B cell (primary cell): ENCODE data around the gene CAP2. TPM values are rescaled to one million over a fixed set of nuclear protein-coding genes. Genes with fewer than 3 reads are reported as not detected.
A peak's percentile ranks its signal among the peaks of the same experiment; 100 is the strongest.

Experiments
- ATAC-seq: fragments of 200-7000 bp; cut with Tn5 transposase; one replicate; pipeline ENCODE4 v1.10.0; 2021; ENCODE audit warnings: low read depth, mild to moderate bottlenecking, moderate number of reproducible peaks, moderate library complexity
- CTCF ChIA-PET: fragments of 350-600 bp; sonication (Branson Sonifier 250); formaldehyde crosslinking; loops from one replicate; lab custom pipeline; 2021; ENCODE audit warnings: antibody characterized with exemption, inconsistent platforms; lab: Charles Lee
- POLR2A ChIA-PET: fragments of 350-600 bp; sonication (Branson Sonifier 250); formaldehyde crosslinking; loops from one replicate; lab custom pipeline; 2021; ENCODE audit warnings: antibody characterized with exemption; lab: Charles Lee
- DNase-seq: peaks from one replicate; pipeline ENCODE4 v3.0.0; 2013
- H2AFZ ChIP-seq: 2 replicates; pipeline ENCODE4 v1.6.1; 2012; ENCODE audit warnings: mild to moderate bottlenecking, low read depth, low read length; ENCODE audit not compliant: insufficient read depth, poor library complexity, severe bottlenecking
- H3K27ac ChIP-seq, 2 donors: 1 replicate in 1 of 2; 2 replicates in 1 of 2; pipeline ENCODE4 v1.5.1; 2012 to 2013; ENCODE audit warnings: low read length in 2 of 2, mild to moderate bottlenecking in 2 of 2, moderate library complexity in 1 of 2
- H3K27me3 ChIP-seq, 4 experiments: fragments of 200-600 bp in 1 of 4; sonication (generic) in 1 of 4; replicated peaks in 1 of 4; 1 replicate in 2 of 4; 2 replicates in 2 of 4; pipeline versions ENCODE4 v1.6.1 to v1.7.0; 2013 to 2016; ENCODE audit warnings: low read length in 3 of 4, mild to moderate bottlenecking in 2 of 4, mixed read lengths in 1 of 4, moderate library complexity in 1 of 4; ENCODE audit not compliant: insufficient read depth in 4 of 4, control insufficient read depth in 3 of 4; ENCODE audit errors: control extremely low read depth in 1 of 4
- H3K36me3 ChIP-seq, 2 experiments: replicated peaks in 1 of 2; 1 replicate in 1 of 2; 2 replicates in 1 of 2; pipeline versions ENCODE4 v1.6.1 to v1.7.1; 2013; ENCODE audit warnings: low read length in 1 of 2; ENCODE audit not compliant: insufficient read depth in 2 of 2, control insufficient read depth in 1 of 2; ENCODE audit errors: control extremely low read depth in 1 of 2, extremely low read depth in 1 of 2
- H3K4me1 ChIP-seq, 2 donors: fragments of 200-600 bp in 1 of 2; sonication (generic) in 1 of 2; 1 replicate in 1 of 2; 2 replicates in 1 of 2; pipeline versions ENCODE4 v1.5.1 to v1.6.1; 2013 to 2017; ENCODE audit warnings: low read length in 2 of 2; ENCODE audit not compliant: control insufficient read depth in 2 of 2, insufficient read depth in 2 of 2
- H3K4me2 ChIP-seq: replicated peaks from 2 replicates; pipeline ENCODE3; 2012; ENCODE audit warnings: mild to moderate bottlenecking, low read depth, low read length; ENCODE audit not compliant: poor library complexity, severe bottlenecking
- H3K4me3 ChIP-seq, 5 experiments: fragments of 200-600 bp in 1 of 5; sonication (generic) in 1 of 5; 1 replicate in 3 of 5; 2 replicates in 2 of 5; pipeline versions ENCODE4 v1.5.1 to v1.7.0; 2011 to 2016; ENCODE audit warnings: low read length in 4 of 5, mild to moderate bottlenecking in 4 of 5, low read depth in 2 of 5, control low read depth in 1 of 5, moderate library complexity in 1 of 5; ENCODE audit not compliant: insufficient read depth in 1 of 5; ENCODE audit errors: control extremely low read depth in 1 of 5, extremely low read depth in 1 of 5
- H3K79me2 ChIP-seq: fragments of 200-600 bp; sonication (generic); one replicate; pipeline ENCODE4 v1.6.0; 2016; ENCODE audit warnings: low read length; ENCODE audit not compliant: control insufficient read depth, insufficient read depth
- H3K9ac ChIP-seq: fragments of 200-600 bp; sonication (generic); 2 replicates; pipeline ENCODE4 v1.6.1; 2017; ENCODE audit warnings: mild to moderate bottlenecking, low read length, moderate library complexity
- H3K9me3 ChIP-seq, 3 donors: one replicate each; pipeline versions ENCODE4 v1.6.1 to v1.7.1; 2013; ENCODE audit warnings: low read length in 2 of 3; ENCODE audit not compliant: control insufficient read depth in 2 of 3, insufficient read depth in 1 of 3; ENCODE audit errors: control extremely low read depth in 1 of 3
- H4K20me1 ChIP-seq: 2 replicates; pipeline ENCODE4 v1.6.0; 2012; ENCODE audit warnings: mild to moderate bottlenecking, low read length; ENCODE audit not compliant: insufficient read depth, control insufficient read depth, poor library complexity, severe bottlenecking
- H3K27ac Mint-ChIP-seq: one replicate; pipeline ENCODE4 v1.8.0; 2021; ENCODE audit warnings: mixed read lengths
- H3K27me3 Mint-ChIP-seq: one replicate; pipeline ENCODE4 v1.8.0; 2021; ENCODE audit warnings: mixed read lengths
- H3K4me1 Mint-ChIP-seq: one replicate; pipeline ENCODE4 v1.8.0; 2021; ENCODE audit warnings: mixed read lengths
- H3K4me3 Mint-ChIP-seq: one replicate; pipeline ENCODE4 v1.8.0; 2021; ENCODE audit warnings: mixed read lengths
- H3K9me3 Mint-ChIP-seq: one replicate; pipeline ENCODE4 v1.8.0; 2022; ENCODE audit warnings: mixed read lengths; ENCODE audit not compliant: insufficient read depth
- EZH2 ChIP-seq: IDR thresholded peaks from 2 replicates; pipeline ENCODE4 v1.6.1; 2012; ENCODE audit warnings: borderline replicate concordance, low read depth, mild to moderate bottlenecking, moderate library complexity, low read length; ENCODE audit not compliant: insufficient read depth, poor library complexity, severe bottlenecking
- WGBS: methylation state at CpG from one replicate; pipeline ENCODE4 v1.1.5; 2013; ENCODE audit warnings: missing lambda C conversion rate; ENCODE audit not compliant: insufficient coverage; 5-methylcytosine and 5-hydroxymethylcytosine counted together
- intact Hi-C: fragments of 100-400 bp; cut with micrococcal nuclease; formaldehyde crosslinking; loops from one replicate; pipeline ENCODE4 v1.10.0; 2022
- polyA plus RNA-seq: library from polyadenylated mRNA; depleted of rRNA; stranded (reverse); fragments of >200 nt; gene quantifications from 2 replicates; pipeline ENCODE4 v1.2.3, GENCODE V29; 2012
- total RNA-seq, 2 donors: library from RNA; stranded (reverse); fragments of 120-200 nt in 1 of 2; gene quantifications; 1 replicate in 1 of 2; 2 replicates in 1 of 2; pipeline versions ENCODE4 v1.2.3 to v1.2.4, GENCODE V29; 2013 to 2022
- TF ChIP-seq, protein P1 (sequence below): fragments of 200-600 bp; IDR thresholded peaks from one replicate; pipeline ENCODE4 v1.8.0; 2022; ENCODE audit warnings: antibody characterized with exemption, mild to moderate bottlenecking

Gene CAP2
- total and polyA plus RNA-seq, 2 donors (not counting 1 experiment from before 2014, with no cell fraction given), result not detected

- TF ChIP-seq EZH2, result no peak
- TF ChIP-seq, protein P1, sequence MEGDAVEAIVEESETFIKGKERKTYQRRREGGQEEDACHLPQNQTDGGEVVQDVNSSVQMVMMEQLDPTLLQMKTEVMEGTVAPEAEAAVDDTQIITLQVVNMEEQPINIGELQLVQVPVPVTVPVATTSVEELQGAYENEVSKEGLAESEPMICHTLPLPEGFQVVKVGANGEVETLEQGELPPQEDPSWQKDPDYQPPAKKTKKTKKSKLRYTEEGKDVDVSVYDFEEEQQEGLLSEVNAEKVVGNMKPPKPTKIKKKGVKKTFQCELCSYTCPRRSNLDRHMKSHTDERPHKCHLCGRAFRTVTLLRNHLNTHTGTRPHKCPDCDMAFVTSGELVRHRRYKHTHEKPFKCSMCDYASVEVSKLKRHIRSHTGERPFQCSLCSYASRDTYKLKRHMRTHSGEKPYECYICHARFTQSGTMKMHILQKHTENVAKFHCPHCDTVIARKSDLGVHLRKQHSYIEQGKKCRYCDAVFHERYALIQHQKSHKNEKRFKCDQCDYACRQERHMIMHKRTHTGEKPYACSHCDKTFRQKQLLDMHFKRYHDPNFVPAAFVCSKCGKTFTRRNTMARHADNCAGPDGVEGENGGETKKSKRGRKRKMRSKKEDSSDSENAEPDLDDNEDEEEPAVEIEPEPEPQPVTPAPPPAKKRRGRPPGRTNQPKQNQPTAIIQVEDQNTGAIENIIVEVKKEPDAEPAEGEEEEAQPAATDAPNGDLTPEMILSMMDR, result no peak
- peak overlapping the region; percentile 51 to 84 (median 79) for H3K4me3 ChIP-seq
- H3K27ac ChIP-seq, result peak overlapping the region; percentile 54 to 74
- H3K27ac Mint-ChIP-seq, result peak overlapping the region; percentile 86
- H3K4me1 Mint-ChIP-seq, result peaks cover 10% of the 10 kb centered on the region
- CTCF ChIA-PET, result interaction anchor here (1.0 to 2.3 kb wide), 7 partner anchors 12 to 217 kb away, joined by 3 to 11 read pairs (median 4); partner anchors contain the start of gene NUP153
- no peaks in the 10 kb centered on the region for H3K9me3 Mint-ChIP-seq
- intact Hi-C loops, result loop anchor here (1.0 to 10.0 kb wide), 3 partner anchors 64 to 556 kb away; partner anchors contain the start of gene NUP153
- no peaks in the 10 kb centered on the region for H3K27me3 Mint-ChIP-seq
- POLR2A ChIA-PET, result interaction anchor here (0.6 to 2.5 kb wide), 4 partner anchors 22 to 106 kb away, joined by 3 to 10 read pairs (median 4); partner anchors contain the start of gene NUP153
- peak overlapping the region; percentile 95 for H2AFZ ChIP-seq
- no peaks in the 10 kb centered on the region for H3K27me3 ChIP-seq
- under 1% methylated on average over 76 of the region's 77 CpGs for WGBS
- H3K36me3 ChIP-seq, result peaks cover 0 to 3% of the 10 kb centered on the region in 2 experiments
- ATAC-seq (peak; percentile 36), DNase-seq (no peak)
- peaks cover 13% of the 10 kb centered on the region for H3K79me2 ChIP-seq
- H3K4me1 ChIP-seq, result peaks cover 13% of the 10 kb centered on the region in 2 donors
- H3K9ac ChIP-seq, result peak overlapping the region; percentile 82
- H4K20me1 ChIP-seq, result no peaks in the 10 kb centered on the region
- peak overlapping the region; percentile 91 for H3K4me3 Mint-ChIP-seq
- H3K9me3 ChIP-seq, result peaks cover 0 to 2% (median 0%) of the 10 kb centered on the region in 3 donors
- peak overlapping the region; percentile 94 for H3K4me2 ChIP-seq
Measured at GRCh38 chr6:17600527-17601385, 207.4 kb downstream of the CAP2 start.
